ENCODE data around the gene HLF.

DNA sequence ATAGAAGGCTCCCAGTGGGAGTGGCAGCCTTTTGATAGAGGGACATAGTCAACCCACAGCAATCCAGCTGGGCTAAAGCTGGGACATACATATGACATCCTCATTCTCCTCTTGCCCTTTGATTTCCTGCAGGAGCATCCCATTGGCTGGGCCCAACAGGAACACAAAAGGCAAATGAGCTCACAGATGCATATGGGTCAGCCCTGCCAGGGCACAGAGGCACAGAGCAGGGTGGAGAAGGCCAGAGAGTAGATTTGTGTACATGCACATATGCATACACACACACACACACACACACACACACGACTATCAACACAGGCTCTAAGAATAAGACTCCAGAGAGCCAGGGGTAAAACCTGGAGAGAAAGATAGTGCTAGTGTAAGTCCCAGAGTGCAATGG lies 98.3 kb downstream of the HLF start:
- no peak for TF ChIP-seq CTCF (IDR thresholded peaks at IDR 0.05)
- no peak for TF ChIP-seq POLR2AphosphoS5 (IDR thresholded peaks at IDR 0.05; ENCODE audit: insufficient read depth in 1 of 2, low read depth in 1 of 2)
- TF ChIP-seq POLR2A (IDR thresholded peaks at IDR 0.05): no peak

Data from vagina (tissue), 2 donors.